ENCODE results near the gene GRIN3B. TPM values are rescaled to one million over a fixed set of nuclear protein-coding genes. Genes with fewer than 3 reads are reported as not detected.

The GRIN3B gene
- total RNA-seq, 1 donor from 2014 or later: not detected

- TF ChIP-seq CTCF (IDR thresholded peaks at IDR 0.05): no peak
- Histone ChIP-seq H3K27ac (no peak overlapping the region), H3K4me3 (no peak overlapping the region), H3K36me3 (no peaks in the 10 kb centered on the region), H3K9me3 (peaks cover 0 to under 1% of the 10 kb centered on the region in 2 donors), H3K27me3 (no peaks in the 10 kb centered on the region), H3K4me1 (no peaks in the 10 kb centered on the region)
- intact Hi-C loops (cut with DNase I): no loop called here
- DNase-seq (ENCODE audit: low spot score in 2 of 2): no peak
Observed at GRCh38 chr19:1050989-1051788, 51.0 kb downstream of the GRIN3B start.

GRCh38 chr19:1051791-1052190 lies 51.6 kb downstream of the GRIN3B start:
- Histone ChIP-seq H3K27me3 (no peaks in the 10 kb centered on the region), H3K36me3 (no peaks in the 10 kb centered on the region), H3K27ac (no peak overlapping the region), H3K9me3 (peaks cover 6% of the 10 kb centered on the region in 2 donors), H3K4me1 (no peaks in the 10 kb centered on the region), H3K4me3 (no peak overlapping the region)
- no peak for DNase-seq (ENCODE audit: low spot score in 2 of 2)
- intact Hi-C loops (cut with DNase I): no loop called here
- TF ChIP-seq CTCF (IDR thresholded peaks at IDR 0.05): no peak

- Histone ChIP-seq H3K4me3 (no peak overlapping the region), H3K36me3 (no peaks in the 10 kb centered on the region)
- no peak for TF ChIP-seq CTCF (IDR thresholded peaks at IDR 0.05)
Observed at GRCh38 chr19:1052349-1052975, 52.2 kb downstream of the GRIN3B start.

GRCh38 chr19:1053176-1054101 lies 53.2 kb downstream of the GRIN3B start:
- no peak for DNase-seq (ENCODE audit: low spot score in 2 of 2)
- Histone ChIP-seq H3K4me1 (no peaks in the 10 kb centered on the region), H3K9me3 (peaks cover 22 to 23% of the 10 kb centered on the region in 2 donors), H3K27ac (no peak overlapping the region), H3K36me3 (no peaks in the 10 kb centered on the region), H3K4me3 (no peak overlapping the region), H3K27me3 (no peaks in the 10 kb centered on the region)
- intact Hi-C loops (cut with DNase I): no loop called here
- no peak for TF ChIP-seq CTCF (IDR thresholded peaks at IDR 0.05)

More at GRCh38 chr19:1052349-1052975, 52.2 kb downstream of the GRIN3B start:
- Histone ChIP-seq H3K27me3 (no peaks in the 10 kb centered on the region), H3K27ac (no peak overlapping the region), H3K9me3 (peaks cover 12 to 13% of the 10 kb centered on the region in 2 donors), H3K4me1 (no peaks in the 10 kb centered on the region)
- no peak for DNase-seq (ENCODE audit: low spot score in 2 of 2)
- intact Hi-C loops (cut with DNase I): no loop called here

All from ascending aorta (tissue), 2 donors.